ENCODE measurements around the gene CYP46A1.

CYP46A1 gene

DNA sequence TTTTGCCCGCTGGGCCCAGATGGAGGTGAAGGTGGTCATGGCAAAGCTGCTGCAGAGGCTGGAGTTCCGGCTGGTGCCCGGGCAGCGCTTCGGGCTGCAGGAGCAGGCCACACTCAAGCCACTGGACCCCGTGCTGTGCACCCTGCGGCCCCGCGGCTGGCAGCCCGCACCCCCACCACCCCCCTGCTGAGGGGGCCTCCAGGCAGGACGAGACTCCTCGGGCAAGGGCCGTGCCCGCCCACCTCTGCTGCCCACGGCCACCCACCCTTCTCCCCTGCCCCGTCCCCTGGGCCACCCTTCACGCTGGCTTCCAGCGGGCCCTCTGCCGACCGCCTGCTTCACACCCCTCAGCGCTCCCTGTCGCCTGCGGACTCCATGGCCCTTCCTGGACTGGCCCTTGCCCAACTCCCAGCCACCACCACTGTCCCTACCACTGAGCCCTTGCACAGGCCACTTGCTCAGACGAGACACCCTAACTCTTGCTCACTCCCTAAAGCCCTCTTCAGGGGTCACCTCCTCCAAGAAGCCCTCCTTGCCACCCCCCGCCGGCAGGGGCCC lies 42.5 kb downstream of the CYP46A1 start:
- Mint-ChIP-seq H3K27me3 (peaks cover 26% of the 10 kb centered on the region), H3K27ac (no peak overlapping the region), H3K4me1 (peaks cover 2% of the 10 kb centered on the region), H3K36me3 (peaks cover 3% of the 10 kb centered on the region), H3K9me3 (no peaks in the 10 kb centered on the region), H3K4me3 (no peak overlapping the region)
- DNase-seq (ENCODE audit: low spot score in 2 of 2), result no peak
- no peak for ATAC-seq (ENCODE audit: low read depth)

DNA sequence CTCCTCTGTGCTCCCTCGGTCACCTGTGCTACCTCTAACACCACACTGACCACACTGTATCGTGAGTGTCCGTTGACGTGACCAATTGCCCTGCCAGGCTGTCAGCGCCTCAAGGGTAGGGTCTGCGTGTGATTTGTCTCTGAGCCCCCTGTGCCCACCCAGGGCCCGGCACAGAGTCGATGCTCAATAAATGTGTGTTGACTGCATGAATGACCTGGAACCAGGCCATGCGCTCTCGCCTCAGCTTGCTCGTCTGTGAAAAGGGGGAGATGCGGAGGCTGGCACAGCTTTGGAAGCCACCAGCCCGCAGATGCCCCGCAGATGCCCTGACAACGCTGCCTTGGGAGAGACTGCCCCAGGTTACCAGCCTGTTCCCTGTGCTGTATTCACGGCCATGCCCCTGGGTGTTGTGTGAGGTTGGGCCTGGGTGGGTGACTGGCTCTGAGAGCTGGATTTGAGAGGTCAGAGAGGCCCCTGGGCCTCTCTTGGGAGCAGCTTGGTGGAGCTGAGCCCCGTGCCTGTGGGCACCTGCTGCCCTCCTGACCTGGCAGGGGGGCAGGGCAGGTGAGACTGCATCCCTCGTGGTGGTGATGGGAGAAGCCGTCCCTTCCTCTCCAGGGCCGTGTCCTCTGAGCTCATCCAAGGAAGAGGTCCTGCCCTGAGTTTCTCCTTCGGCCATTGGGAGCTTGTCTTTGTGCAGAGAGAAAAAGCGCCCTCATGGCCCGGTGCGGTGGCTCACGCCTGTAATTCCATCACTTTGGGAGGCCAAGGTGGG lies 43.2 kb downstream of the CYP46A1 start:
- H3K27ac Mint-ChIP-seq, result no peak overlapping the region
- no peaks in the 10 kb centered on the region for H3K9me3 Mint-ChIP-seq
- peaks cover 3% of the 10 kb centered on the region for H3K36me3 Mint-ChIP-seq

DNA sequence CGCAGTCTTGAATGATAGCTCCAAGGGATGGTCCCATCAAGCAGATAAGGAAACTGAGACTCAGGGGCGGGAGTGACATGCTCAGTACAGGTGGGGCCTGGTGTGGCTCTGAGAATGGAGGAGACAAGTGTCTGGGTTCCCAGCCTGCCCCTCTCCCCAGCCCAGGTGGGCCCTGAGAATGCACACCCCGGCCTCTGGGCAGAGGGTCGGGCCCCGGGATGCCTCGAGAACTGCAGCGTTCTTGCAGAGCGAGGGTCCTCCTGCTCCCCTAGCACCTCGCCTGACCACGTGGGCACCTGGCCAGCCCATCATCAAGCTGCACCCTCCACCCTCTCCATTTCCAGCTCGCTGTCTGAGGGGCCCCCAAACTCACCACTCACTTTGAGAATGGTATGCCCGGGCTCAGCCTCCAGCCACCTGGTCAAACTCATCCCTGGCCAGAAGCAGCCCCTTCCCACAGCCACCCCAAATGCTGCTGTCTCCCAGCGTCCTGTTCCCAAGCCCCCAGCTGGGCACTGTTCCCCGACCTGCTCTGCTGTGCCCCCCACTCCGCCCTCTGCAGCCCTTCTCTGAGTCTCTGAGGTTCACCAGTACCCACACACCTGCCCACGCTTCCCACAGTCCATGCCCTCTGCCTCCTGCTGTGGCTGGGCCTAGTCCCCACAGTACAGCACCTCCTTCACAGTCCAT lies 44.3 kb downstream of the CYP46A1 start:
- Mint-ChIP-seq H3K27me3 (peaks cover 27% of the 10 kb centered on the region), H3K36me3 (peaks cover 3% of the 10 kb centered on the region), H3K27ac (no peak overlapping the region), H3K4me3 (no peak overlapping the region), H3K4me1 (peaks cover 2% of the 10 kb centered on the region), H3K9me3 (no peaks in the 10 kb centered on the region)
- no peak for ATAC-seq (ENCODE audit: low read depth)
- no peak for DNase-seq (ENCODE audit: low spot score in 2 of 2)

More for the DNA sequence above, 43.2 kb downstream of the CYP46A1 start:
- H3K4me1 Mint-ChIP-seq, result peaks cover 2% of the 10 kb centered on the region
- DNase-seq (ENCODE audit: low spot score in 2 of 2) (no peak), ATAC-seq (ENCODE audit: low read depth) (no peak)
- peaks cover 26% of the 10 kb centered on the region for H3K27me3 Mint-ChIP-seq
- no peak overlapping the region for H3K4me3 Mint-ChIP-seq

DNA sequence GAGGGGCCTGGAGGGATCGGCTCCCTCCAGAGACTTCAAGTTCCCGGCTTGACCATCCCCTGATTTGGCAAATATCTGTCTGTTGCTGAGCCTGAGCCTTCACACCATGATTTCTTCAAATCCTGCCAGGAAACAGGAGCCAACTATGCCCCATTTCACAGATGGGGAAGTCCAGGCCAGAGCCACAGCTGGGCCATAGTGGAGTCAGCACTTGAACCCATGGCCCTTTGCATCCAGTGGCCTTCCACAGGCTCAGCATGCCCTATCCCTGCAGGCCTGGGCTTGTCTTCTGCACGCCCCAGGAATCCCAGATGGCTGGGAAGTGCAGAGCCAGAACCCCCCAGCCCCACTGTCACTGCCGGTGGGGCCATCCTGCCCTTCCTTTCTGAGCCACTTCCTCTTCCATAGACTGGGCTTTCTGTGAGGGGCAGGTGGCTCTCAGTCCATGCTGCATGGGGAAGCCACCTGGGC lies 44.9 kb downstream of the CYP46A1 start:
- Mint-ChIP-seq H3K36me3 (peaks cover 3% of the 10 kb centered on the region), H3K4me3 (no peak overlapping the region), H3K4me1 (peaks cover 2% of the 10 kb centered on the region), H3K9me3 (no peaks in the 10 kb centered on the region), H3K27me3 (peaks cover 31% of the 10 kb centered on the region), H3K27ac (no peak overlapping the region)
- DNase-seq (ENCODE audit: low spot score in 2 of 2) (no peak), ATAC-seq (ENCODE audit: low read depth) (no peak)

DNA sequence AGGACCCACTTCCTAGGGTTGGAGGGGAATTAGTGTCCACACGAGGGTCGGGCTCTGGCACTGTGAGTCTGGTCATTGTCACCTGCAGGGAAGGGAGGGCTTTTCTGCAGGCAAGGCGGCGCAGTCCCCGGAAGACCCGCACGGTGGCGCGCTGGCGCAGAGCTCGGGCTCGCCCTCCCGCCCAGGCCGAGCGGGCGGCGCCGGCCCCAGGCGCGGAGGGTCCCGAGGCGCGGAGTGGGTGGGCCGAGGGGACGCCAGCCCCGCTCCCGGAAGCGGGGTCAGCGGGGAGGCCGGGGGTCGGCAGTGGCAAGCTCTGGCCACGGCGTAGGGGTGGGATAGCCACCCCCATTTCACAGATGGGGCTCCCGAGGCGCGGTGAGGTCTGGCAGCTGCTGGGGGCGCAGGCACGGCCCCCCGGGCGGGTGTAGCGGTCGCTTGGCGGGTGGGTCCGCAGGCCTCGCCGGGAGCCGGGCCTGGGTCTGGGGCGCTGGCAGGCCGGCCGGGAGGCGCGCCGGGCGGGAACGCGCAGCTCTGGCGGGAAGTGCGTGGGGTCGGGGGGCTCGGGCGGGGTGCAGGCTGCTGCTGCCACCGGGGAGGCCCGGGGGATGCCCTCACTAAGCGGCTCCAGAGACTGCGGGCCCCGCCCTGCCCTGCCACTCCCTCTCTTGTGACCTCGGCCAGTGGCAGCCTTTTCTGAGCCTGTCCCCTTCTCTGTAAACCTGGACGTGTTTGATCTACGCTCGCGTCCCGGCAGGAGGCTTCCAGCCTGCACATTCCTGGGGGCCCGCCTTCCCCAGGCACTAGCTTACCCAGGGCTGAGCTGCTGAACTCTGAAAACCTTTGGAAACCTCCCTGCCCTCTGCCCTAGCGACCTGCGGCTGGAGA lies 46.1 kb downstream of the CYP46A1 start:
- peaks cover 3% of the 10 kb centered on the region for H3K36me3 Mint-ChIP-seq
- H3K27me3 Mint-ChIP-seq, result peaks cover 31% of the 10 kb centered on the region
- H3K4me1 Mint-ChIP-seq, result peaks cover 2% of the 10 kb centered on the region
- H3K9me3 Mint-ChIP-seq, result no peaks in the 10 kb centered on the region
- ATAC-seq (ENCODE audit: low read depth), result peak; percentile 46
- no peak overlapping the region for H3K27ac Mint-ChIP-seq
- peak overlapping the region; percentile 25 for H3K4me3 Mint-ChIP-seq
- peak; percentile 21 to 66 for DNase-seq (ENCODE audit: low spot score in 2 of 2)

DNA sequence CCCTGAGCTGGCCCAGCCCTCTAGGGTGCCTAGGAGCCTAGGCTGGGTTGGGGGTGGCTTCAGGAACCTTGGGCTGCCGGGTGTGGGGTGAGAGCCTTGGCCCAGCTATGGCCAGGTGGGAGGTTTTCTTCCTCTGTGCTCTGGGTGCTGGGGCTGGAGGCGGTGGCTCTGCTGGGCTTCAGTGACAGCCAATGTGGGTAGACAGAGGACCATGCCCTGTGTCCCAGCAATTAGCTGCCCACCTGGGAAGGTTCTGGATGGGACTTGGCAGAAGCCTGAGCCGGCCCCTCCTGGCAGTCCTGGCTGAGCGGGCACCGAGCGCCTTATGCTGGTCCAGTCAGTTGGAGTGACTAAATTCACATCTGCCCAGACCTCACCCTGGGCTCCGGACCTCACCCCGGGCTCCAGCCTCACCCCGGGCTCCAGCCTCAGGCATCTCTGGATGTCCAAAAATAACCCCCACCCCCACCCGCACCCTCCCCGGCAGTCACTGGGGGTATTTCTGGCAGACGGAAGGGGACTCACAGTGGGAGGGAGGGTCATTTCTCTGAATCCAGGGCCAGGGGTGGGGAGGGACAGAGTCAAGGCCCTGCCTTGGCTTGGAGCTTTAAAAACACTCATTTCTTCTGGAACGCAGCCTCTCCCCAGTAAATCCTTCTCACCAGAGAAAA lies 46.9 kb downstream of the CYP46A1 start:
- Mint-ChIP-seq H3K4me3 (peak overlapping the region; percentile 25), H3K36me3 (peaks cover 3% of the 10 kb centered on the region), H3K27me3 (peaks cover 32% of the 10 kb centered on the region), H3K9me3 (no peaks in the 10 kb centered on the region), H3K27ac (no peak overlapping the region), H3K4me1 (peaks cover 2% of the 10 kb centered on the region)
- no peak for ATAC-seq (ENCODE audit: low read depth)
- no peak for DNase-seq (ENCODE audit: low spot score in 2 of 2)

DNA sequence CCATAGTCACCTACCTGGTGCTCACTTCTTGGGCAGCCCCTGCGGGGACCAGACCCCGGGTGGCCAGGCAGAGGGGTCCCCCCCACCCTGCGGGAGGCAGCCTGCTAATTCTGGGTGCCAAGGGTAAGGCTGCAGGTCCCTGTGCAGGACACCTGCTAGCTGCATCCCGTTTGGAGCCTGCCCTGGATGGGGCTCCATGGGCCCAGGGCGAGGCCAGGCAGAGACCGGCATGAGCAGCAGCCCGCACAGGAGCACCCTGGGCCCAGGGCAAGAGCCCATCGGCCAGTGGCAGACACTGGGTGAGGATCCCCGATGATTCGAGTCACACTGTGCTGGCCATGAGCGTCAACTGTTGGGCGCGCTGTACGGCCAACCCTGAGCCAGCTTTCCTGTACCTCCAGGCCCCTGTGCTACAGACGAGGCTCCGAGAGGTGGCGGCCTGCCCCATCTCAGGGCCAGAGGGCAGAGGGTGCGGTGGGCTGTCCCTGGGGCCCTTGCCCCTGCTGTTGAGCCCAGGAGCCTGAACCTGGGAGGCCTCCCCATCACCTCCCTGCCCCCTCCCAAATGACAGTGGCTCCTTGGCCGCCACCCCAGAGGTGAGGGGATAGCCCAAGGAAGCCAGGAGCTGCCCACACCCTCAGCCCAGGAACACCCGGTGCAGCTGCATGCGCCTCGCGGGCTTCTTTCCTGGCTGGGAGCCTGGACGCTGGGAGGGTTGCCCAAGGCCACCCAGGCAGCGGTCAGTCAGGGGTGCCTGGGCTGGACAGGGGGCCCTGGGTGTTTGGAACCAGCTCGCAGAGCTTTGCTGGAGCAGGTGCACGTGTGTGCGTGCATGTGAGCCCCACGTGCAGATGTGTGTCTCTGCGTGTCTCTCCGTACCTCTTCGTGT lies 47.7 kb downstream of the CYP46A1 start:
- no peak overlapping the region for H3K27ac Mint-ChIP-seq
- peaks cover under 1% of the 10 kb centered on the region for H3K4me1 Mint-ChIP-seq

DNA sequence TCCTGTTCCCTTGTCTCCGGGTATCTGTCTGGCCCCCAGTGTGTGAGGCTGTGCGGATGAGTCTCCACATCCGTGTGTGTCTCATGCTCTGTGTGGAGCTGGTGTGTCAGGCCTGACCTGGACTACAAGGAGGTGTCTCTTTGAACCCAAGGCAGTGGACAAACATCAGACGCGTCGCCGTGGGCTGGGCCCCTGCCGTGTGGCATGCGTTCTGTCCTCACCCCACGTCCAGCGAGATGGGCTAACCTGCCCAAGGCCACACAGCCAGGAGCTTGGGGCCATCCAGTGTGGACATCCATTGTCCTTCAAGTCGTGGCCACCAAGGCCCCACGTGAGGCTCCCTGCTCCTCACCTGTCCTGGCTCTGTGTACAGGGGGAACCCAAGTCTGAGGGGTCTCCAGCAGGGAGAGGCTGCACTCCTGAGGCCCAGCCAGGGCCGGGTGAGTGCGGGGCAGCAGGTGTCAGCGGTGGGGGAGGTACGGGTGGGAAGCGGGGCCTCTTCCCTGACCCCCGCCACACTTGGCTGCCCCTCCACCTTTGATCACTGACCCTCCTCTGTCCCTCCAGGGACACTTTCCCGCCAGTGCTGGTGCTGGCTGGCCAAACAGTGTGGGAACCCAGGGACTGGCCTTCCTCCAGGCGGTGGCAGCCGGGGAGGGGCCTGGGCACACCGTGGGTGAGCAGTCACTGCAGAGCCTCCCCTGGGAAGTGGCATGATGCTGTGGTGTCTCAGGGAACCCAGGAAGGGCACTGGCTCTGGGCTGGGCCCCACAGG lies 48.5 kb downstream of the CYP46A1 start:
- DNase-seq (ENCODE audit: low spot score in 2 of 2) (no peak), ATAC-seq (ENCODE audit: low read depth) (no peak)
- no peaks in the 10 kb centered on the region for H3K36me3 Mint-ChIP-seq
- H3K4me1 Mint-ChIP-seq, result no peaks in the 10 kb centered on the region
- H3K27ac Mint-ChIP-seq, result no peak overlapping the region
- H3K27me3 Mint-ChIP-seq, result peaks cover 31% of the 10 kb centered on the region
- H3K4me3 Mint-ChIP-seq, result no peak overlapping the region
- H3K9me3 Mint-ChIP-seq, result no peaks in the 10 kb centered on the region

More for the DNA sequence above, 47.7 kb downstream of the CYP46A1 start:
- H3K36me3 Mint-ChIP-seq, result peaks cover 2% of the 10 kb centered on the region
- peaks cover 34% of the 10 kb centered on the region for H3K27me3 Mint-ChIP-seq
- ATAC-seq (ENCODE audit: low read depth), result no peak
- DNase-seq (ENCODE audit: low spot score in 2 of 2), result no peak
- no peak overlapping the region for H3K4me3 Mint-ChIP-seq
- no peaks in the 10 kb centered on the region for H3K9me3 Mint-ChIP-seq

DNA sequence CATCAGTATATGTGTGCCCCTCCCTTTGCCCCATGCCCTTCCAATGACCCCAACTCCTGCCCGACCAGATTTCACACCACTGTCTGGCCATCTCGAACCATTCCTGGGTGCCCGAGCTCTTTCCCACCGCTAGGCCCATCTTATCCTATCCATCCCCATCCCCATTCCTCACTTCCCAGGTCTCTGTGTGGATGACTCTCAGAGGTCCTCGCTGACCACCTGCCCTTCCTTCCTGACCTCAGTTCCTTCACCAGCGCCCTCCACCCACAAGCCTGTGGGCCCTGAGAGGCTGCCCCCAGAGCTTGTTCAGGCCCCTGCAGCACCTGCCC lies 49.1 kb downstream of the CYP46A1 start:
- Mint-ChIP-seq H3K4me3 (no peak overlapping the region), H3K4me1 (no peaks in the 10 kb centered on the region), H3K27ac (no peak overlapping the region), H3K9me3 (no peaks in the 10 kb centered on the region), H3K27me3 (peaks cover 30% of the 10 kb centered on the region), H3K36me3 (no peaks in the 10 kb centered on the region)
- ATAC-seq (ENCODE audit: low read depth) (no peak), DNase-seq (ENCODE audit: low spot score in 2 of 2) (no peak)

DNA sequence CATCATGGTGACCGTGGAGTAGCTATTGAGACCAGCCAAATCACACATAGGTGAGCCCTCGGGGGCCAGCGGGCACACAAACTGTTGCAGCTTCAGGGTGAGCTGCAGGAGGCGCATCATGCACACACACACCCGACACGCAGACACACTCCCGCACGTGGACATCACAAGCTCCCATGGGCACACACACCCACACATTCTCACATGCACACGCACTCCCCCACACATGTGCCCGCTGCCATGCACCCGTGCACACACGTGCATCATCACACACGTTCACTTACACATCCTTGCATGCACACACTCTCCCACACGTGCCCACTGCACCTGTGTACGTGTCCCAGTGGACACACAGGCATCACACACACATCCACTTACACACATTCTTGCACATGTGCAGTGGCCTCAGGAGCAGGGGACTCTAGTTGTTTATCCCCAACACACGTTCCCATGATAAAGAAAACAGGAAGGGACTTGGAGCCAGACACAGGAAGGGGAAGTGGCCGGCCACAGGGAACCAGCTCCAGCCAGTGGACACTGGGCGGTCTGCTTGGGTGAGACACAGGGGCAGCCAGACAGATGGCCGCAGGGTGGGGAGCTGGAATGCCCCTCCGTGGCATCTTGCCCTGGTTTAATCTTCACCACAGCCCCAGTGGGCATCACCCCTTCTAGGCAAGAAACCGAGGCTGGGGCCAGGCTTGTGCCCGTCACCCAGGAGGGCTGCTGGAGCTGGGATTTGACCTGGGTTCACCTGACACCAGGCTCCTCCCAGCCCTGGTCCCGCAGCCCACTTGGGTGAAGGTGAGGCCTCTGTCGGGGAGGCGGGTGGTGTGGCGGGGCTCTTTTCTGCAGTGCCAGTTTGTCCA lies 49.7 kb downstream of the CYP46A1 start:
- DNase-seq (ENCODE audit: low spot score in 2 of 2) (no peak), ATAC-seq (ENCODE audit: low read depth) (no peak)
- Mint-ChIP-seq H3K9me3 (no peaks in the 10 kb centered on the region), H3K4me3 (no peak overlapping the region), H3K4me1 (no peaks in the 10 kb centered on the region), H3K27me3 (peaks cover 27% of the 10 kb centered on the region), H3K27ac (no peak overlapping the region), H3K36me3 (no peaks in the 10 kb centered on the region)

DNA sequence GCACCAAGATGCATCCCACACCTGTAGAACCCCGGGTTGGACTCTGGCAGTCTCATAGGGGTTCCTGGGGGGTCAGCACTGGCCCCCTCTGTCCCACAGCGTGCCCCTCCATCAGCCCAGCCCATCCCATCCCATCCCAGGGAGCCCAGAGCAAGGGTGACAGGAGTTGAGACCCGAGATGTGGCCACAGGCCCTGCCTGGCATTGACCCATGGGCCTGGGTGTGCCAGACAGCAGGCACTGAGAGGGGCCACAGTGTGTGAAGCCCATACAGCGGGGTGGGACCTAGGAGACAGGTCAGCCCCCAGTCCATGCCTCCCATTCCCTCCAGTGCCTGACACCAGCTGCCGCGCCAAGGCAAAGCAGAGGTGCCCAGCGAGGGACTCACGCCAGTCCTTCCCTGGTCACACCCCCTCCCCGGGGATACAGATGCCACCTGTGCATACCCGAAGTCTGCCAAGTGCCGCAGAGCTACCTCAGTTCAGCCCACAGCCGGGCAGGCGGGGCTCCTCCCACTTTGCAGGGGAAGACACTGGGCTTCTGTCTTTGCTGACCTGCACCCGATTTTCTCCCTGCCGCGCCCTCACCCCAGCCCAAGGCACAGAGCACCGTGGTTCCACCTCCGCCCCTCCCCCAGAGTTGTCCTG lies 50.4 kb downstream of the CYP46A1 start:
- no peaks in the 10 kb centered on the region for H3K4me1 Mint-ChIP-seq
- H3K36me3 Mint-ChIP-seq, result no peaks in the 10 kb centered on the region
- H3K27ac Mint-ChIP-seq, result no peak overlapping the region
- H3K27me3 Mint-ChIP-seq, result peaks cover 28% of the 10 kb centered on the region
- DNase-seq (ENCODE audit: low spot score in 2 of 2) (no peak), ATAC-seq (ENCODE audit: low read depth) (no peak)
- no peak overlapping the region for H3K4me3 Mint-ChIP-seq
- H3K9me3 Mint-ChIP-seq, result peaks cover 1% of the 10 kb centered on the region
